Measurements from ENCODE around the gene SELENOW.

SELENOW gene

GRCh38 chr19:47821460-47822020 lies 43.0 kb downstream of the SELENOW start, which contains the start of gene CRX:
TSS of gene CRX (plus strand) at chr19:47821937. CDS start at chr19:47834444, 12,507 bp downstream.
- no peak for DNase-seq (ENCODE audit: low spot score)

GRCh38 chr19:47824396-47824795 lies 45.9 kb downstream of the SELENOW start:
- DNase-seq (ENCODE audit: low spot score) = no peak

- no peak for DNase-seq (ENCODE audit: low spot score)
Observed at GRCh38 chr19:47826800-47827199, 48.3 kb downstream of the SELENOW start.

GRCh38 chr19:47832723-47833122 lies 54.2 kb downstream of the SELENOW start:
- no peak for DNase-seq (ENCODE audit: low spot score)

All from AG20443 (cell line).